Activated naive CD4-positive, alpha-beta T cell (primary cell): ENCODE measurements around the gene ARMH1.

Source experiments
- DNase-seq, 4 experiments: peaks; one replicate each; lab custom pipeline; 2025; lab: John Stamatoyannopoulos, UW

ARMH1 gene

GRCh38 chr1:44674113-44675000 is at the start of gene ARMH1, which contains the start of gene TMEM53:
Gene ARMH1, plus strand, starts transcription at chr1:44674714. Its CDS starts 14,984 bp downstream, at chr1:44689698.
Gene TMEM53, minus strand, starts transcription at chr1:44674481. Its CDS starts 90 bp downstream, at chr1:44674391.
- peak; percentile 88 to 94 (median 91) for DNase-seq

GRCh38 chr1:44625348-44625747 is 49.2 kb upstream of the ARMH1 start:
- no peak for DNase-seq

- DNase-seq: no peak
These were observed 45.4 kb upstream of the ARMH1 start for GRCh38 chr1:44628962-44629756.

- DNase-seq: no peak
These were observed 44.4 kb upstream of the ARMH1 start for GRCh38 chr1:44630116-44630515.

GRCh38 chr1:44631333-44631646 is 43.2 kb upstream of the ARMH1 start:
- DNase-seq: peak in 1 of 4 experiments; percentile 43

- DNase-seq: peak; percentile 75 to 83 (median 79)
These were observed 42.6 kb upstream of the ARMH1 start for GRCh38 chr1:44631647-44632539.

- no peak for DNase-seq
These were observed 41.9 kb upstream of the ARMH1 start for GRCh38 chr1:44632598-44632997.

GRCh38 chr1:44634606-44635189 is 39.8 kb upstream of the ARMH1 start:
- no peak for DNase-seq

GRCh38 chr1:44635439-44635838 is 39.1 kb upstream of the ARMH1 start:
- no peak for DNase-seq

GRCh38 chr1:44636083-44636687 is 38.3 kb upstream of the ARMH1 start:
- DNase-seq: no peak

- DNase-seq: no peak
These were observed 37.6 kb upstream of the ARMH1 start for GRCh38 chr1:44636688-44637598.

GRCh38 chr1:44637702-44638411 is 36.7 kb upstream of the ARMH1 start:
- DNase-seq: no peak

- no peak for DNase-seq
These were observed 34.2 kb upstream of the ARMH1 start for GRCh38 chr1:44640200-44640853.

- DNase-seq: no peak
These were observed 33.1 kb upstream of the ARMH1 start for GRCh38 chr1:44641126-44642102.

GRCh38 chr1:44642255-44642654 is 32.3 kb upstream of the ARMH1 start:
- no peak for DNase-seq

GRCh38 chr1:44642925-44643324 is 31.6 kb upstream of the ARMH1 start:
- no peak for DNase-seq

GRCh38 chr1:44643721-44644334 is 30.7 kb upstream of the ARMH1 start:
- DNase-seq: no peak
